Astrocyte (in vitro differentiated cells and primary cell): ENCODE results near the gene RFTN1. TPM values are rescaled to one million over a fixed set of nuclear protein-coding genes. Genes with fewer than 3 reads are reported as not detected.

ENCODE experiments used
- DNase-seq: peaks from one replicate; pipeline ENCODE4 v3.0.0-alpha.2; 2010; ENCODE audit warnings: low read depth
- FAIRE-seq: peaks from 2 replicates; lab custom pipeline; 2011; peaks lifted over from hg19 to GRCh38; lab: Jason Lieb, UNC
- H2AFZ ChIP-seq: 2 replicates; pipeline ENCODE4 v1.6.0; 2012; ENCODE audit warnings: low read depth, low read length, inconsistent platforms
- H3K27ac ChIP-seq: 2 replicates; pipeline ENCODE4 v1.5.1; 2011; ENCODE audit warnings: low read depth, low read length, inconsistent platforms
- H3K27me3 ChIP-seq: 2 replicates; pipeline ENCODE4 v1.6.0; 2011; ENCODE audit warnings: low read length, inconsistent platforms; ENCODE audit not compliant: insufficient read depth
- H3K36me3 ChIP-seq: 2 replicates; pipeline ENCODE4 v1.5.1; 2011; ENCODE audit warnings: low read length, inconsistent platforms; ENCODE audit not compliant: insufficient read depth
- H3K4me1 ChIP-seq: 2 replicates; pipeline ENCODE4 v1.5.1; 2011; ENCODE audit warnings: low read length, inconsistent platforms; ENCODE audit not compliant: insufficient read depth
- H3K4me2 ChIP-seq: 2 replicates; pipeline ENCODE4 v1.6.0; 2012; ENCODE audit warnings: low read length, inconsistent platforms
- H3K4me3 ChIP-seq: 2 replicates; pipeline ENCODE4 v1.5.1; 2011; ENCODE audit warnings: low read depth, mild to moderate bottlenecking, low read length, inconsistent platforms; ENCODE audit not compliant: insufficient read depth
- H3K79me2 ChIP-seq: 2 replicates; pipeline ENCODE4 v1.6.0; 2012; ENCODE audit warnings: mild to moderate bottlenecking, low read length, inconsistent platforms; ENCODE audit not compliant: insufficient read depth
- H3K9ac ChIP-seq: 2 replicates; pipeline ENCODE4 v1.6.0; 2012; ENCODE audit warnings: mild to moderate bottlenecking, low read length, inconsistent platforms
- H3K9me3 ChIP-seq: 2 replicates; pipeline ENCODE4 v1.5.1; 2012; ENCODE audit warnings: low read depth, mild to moderate bottlenecking, low read length, inconsistent platforms; ENCODE audit not compliant: insufficient read depth
- H4K20me1 ChIP-seq: 2 replicates; pipeline ENCODE4 v1.6.0; 2012; ENCODE audit warnings: low read length, inconsistent platforms; ENCODE audit not compliant: insufficient read depth
- H3K27ac Mint-ChIP-seq: one replicate; pipeline ENCODE4 v1.8.0; 2021; ENCODE audit warnings: mild to moderate bottlenecking, mixed read lengths; ENCODE audit not compliant: unreplicated experiment
- H3K27me3 Mint-ChIP-seq: one replicate; pipeline ENCODE4 v1.8.0; 2021; ENCODE audit warnings: low read depth, mixed read lengths; ENCODE audit not compliant: unreplicated experiment
- H3K36me3 Mint-ChIP-seq: one replicate; pipeline ENCODE4 v1.8.0; 2021; ENCODE audit warnings: low read depth, mixed read lengths; ENCODE audit not compliant: unreplicated experiment
- H3K4me1 Mint-ChIP-seq: one replicate; pipeline ENCODE4 v1.8.0; 2021; ENCODE audit warnings: low read depth, mixed read lengths; ENCODE audit not compliant: unreplicated experiment
- H3K4me3 Mint-ChIP-seq: one replicate; pipeline ENCODE4 v1.8.0; 2021; ENCODE audit warnings: mild to moderate bottlenecking, moderate library complexity, mixed read lengths; ENCODE audit not compliant: unreplicated experiment
- H3K9me3 Mint-ChIP-seq: one replicate; pipeline ENCODE4 v1.8.0; 2021; ENCODE audit warnings: mild to moderate bottlenecking, mixed read lengths; ENCODE audit not compliant: unreplicated experiment
- CTCF ChIP-seq: IDR thresholded peaks from 2 replicates; pipeline ENCODE4 v1.5.1; 2011; ENCODE audit warnings: low read depth, mild to moderate bottlenecking, inconsistent platforms, low read length, moderate library complexity; ENCODE audit not compliant: insufficient read depth
- EZH2 ChIP-seq: IDR thresholded peaks from 2 replicates; pipeline ENCODE4 v1.6.1; 2012; ENCODE audit warnings: mild to moderate bottlenecking, low read length, inconsistent platforms; ENCODE audit not compliant: insufficient read depth
- total RNA-seq: library from RNA; stranded (reverse); gene quantifications from 2 replicates; pipeline ENCODE4 v1.2.1, GENCODE V29; 2021

RFTN1 gene
- total RNA-seq, 1 donor from 2014 or later, result 49.5 TPM

- H3K36me3 Mint-ChIP-seq, result peaks cover 2% of the 10 kb centered on the region
- TF ChIP-seq EZH2 (no peak), CTCF (no peak)
- Histone ChIP-seq H3K27ac (no peak overlapping the region), H3K79me2 (no peaks in the 10 kb centered on the region), H3K4me2 (no peak overlapping the region), H3K9ac (no peak overlapping the region), H3K27me3 (no peaks in the 10 kb centered on the region), H3K4me1 (no peaks in the 10 kb centered on the region), H3K36me3 (no peaks in the 10 kb centered on the region), H2AFZ (no peak overlapping the region), H3K4me3 (no peak overlapping the region), H4K20me1 (no peaks in the 10 kb centered on the region), H3K9me3 (peaks cover 9% of the 10 kb centered on the region)
- DNase-seq (no peak), FAIRE-seq (no peak)
- H3K4me1 Mint-ChIP-seq, result peaks cover 11% of the 10 kb centered on the region
- H3K4me3 Mint-ChIP-seq, result no peak overlapping the region
- peaks cover 12% of the 10 kb centered on the region for H3K27me3 Mint-ChIP-seq
- H3K9me3 Mint-ChIP-seq, result peaks cover 12% of the 10 kb centered on the region
- H3K27ac Mint-ChIP-seq, result no peak overlapping the region
Observed at GRCh38 chr3:16520241-16520969, 6.9 kb upstream of the RFTN1 start.

- FAIRE-seq, result peak; percentile 26
- H3K9me3 ChIP-seq, result no peaks in the 10 kb centered on the region
- no peak overlapping the region for H2AFZ ChIP-seq
- H3K4me2 ChIP-seq, result peak overlapping the region; percentile 8
- Mint-ChIP-seq H3K4me3 (no peak overlapping the region), H3K9me3 (no peaks in the 10 kb centered on the region), H3K27ac (no peak overlapping the region), H3K4me1 (peaks cover 10% of the 10 kb centered on the region), H3K36me3 (no peaks in the 10 kb centered on the region), H3K27me3 (peaks cover 10% of the 10 kb centered on the region)
- TF ChIP-seq CTCF (peak; percentile 67), EZH2 (no peak)
- H3K79me2 ChIP-seq, result peaks cover 20% of the 10 kb centered on the region
- H4K20me1 ChIP-seq, result peaks cover 4% of the 10 kb centered on the region
- H3K27ac ChIP-seq, result no peak overlapping the region
- peaks cover 13% of the 10 kb centered on the region for H3K4me1 ChIP-seq
- peak; percentile 66 for DNase-seq
- H3K27me3 ChIP-seq, result no peaks in the 10 kb centered on the region
- H3K9ac ChIP-seq, result no peak overlapping the region
- no peak overlapping the region for H3K4me3 ChIP-seq
- no peaks in the 10 kb centered on the region for H3K36me3 ChIP-seq
Observed at GRCh38 chr3:16516695-16517481, 3.4 kb upstream of the RFTN1 start.
